SK-N-SH treated with all-trans-retinoic acid at 6 μM for 48 hours (cell line): Measurements from ENCODE around the gene LRRC9.

Experiments used
- ATAC-seq: fragments of 200-7000 bp; cut with Tn5 transposase; 3 replicates; pipeline ENCODE4 v1.9.1; 2020; ENCODE audit warnings: mild to moderate bottlenecking, moderate library complexity
- ARNTL ChIP-seq: fragments of 450-650 bp; formaldehyde crosslinking; IDR thresholded peaks from 2 replicates; pipeline ENCODE4 v1.5.0; 2020; ENCODE audit warnings: low read depth, mild to moderate bottlenecking, moderate library complexity, borderline replicate concordance
- BACH2 ChIP-seq: fragments of 250-450 bp; sonication (Bioruptor Pico); IDR thresholded peaks from 2 replicates; pipeline ENCODE4 v1.9.0; 2021; ENCODE audit warnings: mild to moderate bottlenecking, borderline replicate concordance
- CREB5 ChIP-seq: fragments of 250-450 bp; sonication (Bioruptor Pico); IDR thresholded peaks from 2 replicates; pipeline ENCODE4 v1.5.1; 2020; ENCODE audit warnings: low read depth, mild to moderate bottlenecking, moderate library complexity
- CSDC2 ChIP-seq: fragments of 250-450 bp; sonication (Bioruptor Pico); IDR thresholded peaks from 2 replicates; pipeline ENCODE4 v1.5.0; 2020; ENCODE audit warnings: mild to moderate bottlenecking, moderate library complexity
- ESRRG ChIP-seq: fragments of 250-450 bp; sonication (Bioruptor Pico); IDR thresholded peaks from 2 replicates; pipeline ENCODE4 v1.6.1; 2021; ENCODE audit warnings: mild to moderate bottlenecking
- GLIS3 ChIP-seq: fragments of 250-450 bp; sonication (Bioruptor Pico); IDR thresholded peaks from 2 replicates; pipeline ENCODE4 v1.5.0; 2020; ENCODE audit warnings: mild to moderate bottlenecking, moderate library complexity
- ISL1 ChIP-seq: fragments of 250-450 bp; sonication (Bioruptor Pico); IDR thresholded peaks from 2 replicates; pipeline ENCODE4 v2.1.2; 2022; ENCODE audit warnings: mild to moderate bottlenecking, moderate library complexity
- OSR1 ChIP-seq: fragments of 250-450 bp; sonication (Bioruptor Pico); IDR thresholded peaks from 2 replicates; pipeline ENCODE4 v1.8.0; 2022; ENCODE audit warnings: moderate library complexity, mild to moderate bottlenecking, inconsistent platforms
- PATZ1 ChIP-seq: fragments of 250-450 bp; sonication (Bioruptor Pico); IDR thresholded peaks from 2 replicates; pipeline ENCODE4 v1.8.0; 2020; ENCODE audit warnings: mild to moderate bottlenecking, moderate library complexity, borderline replicate concordance
- POU6F1 ChIP-seq: fragments of 250-450 bp; sonication (Bioruptor Pico); IDR thresholded peaks from 2 replicates; pipeline ENCODE4 v1.8.0; 2021; ENCODE audit warnings: low read depth, mild to moderate bottlenecking, moderate library complexity, borderline replicate concordance
- PPARA ChIP-seq: fragments of 250-450 bp; sonication (Bioruptor Pico); IDR thresholded peaks from 2 replicates; pipeline ENCODE4 v1.5.0; 2020; ENCODE audit warnings: mild to moderate bottlenecking, borderline replicate concordance
- RARB ChIP-seq: fragments of 250-450 bp; sonication (Bioruptor Pico); IDR thresholded peaks from 2 replicates; pipeline ENCODE4 v1.8.0; 2021; ENCODE audit warnings: mild to moderate bottlenecking, moderate library complexity
- SNAI2 ChIP-seq: fragments of 250-450 bp; sonication (Bioruptor Pico); IDR thresholded peaks from 2 replicates; pipeline ENCODE4 v1.5.0; 2020; ENCODE audit warnings: mild to moderate bottlenecking, moderate library complexity
- TCF4 ChIP-seq: fragments of 250-450 bp; sonication (Bioruptor Pico); IDR thresholded peaks from 2 replicates; pipeline ENCODE4 v1.8.0; 2021; ENCODE audit warnings: mild to moderate bottlenecking, moderate library complexity, borderline replicate concordance
- TOX ChIP-seq: fragments of 250-450 bp; sonication (Bioruptor Pico); IDR thresholded peaks from 2 replicates; pipeline ENCODE4 v1.8.0; 2021; ENCODE audit warnings: mild to moderate bottlenecking, moderate library complexity, borderline replicate concordance
- TSHZ2 ChIP-seq: fragments of 250-450 bp; sonication (Bioruptor Pico); IDR thresholded peaks from 2 replicates; pipeline ENCODE4 v1.5.0; 2020; ENCODE audit warnings: mild to moderate bottlenecking, moderate library complexity
- ZC3H10 ChIP-seq: fragments of 250-450 bp; sonication (Bioruptor Pico); IDR thresholded peaks from 2 replicates; pipeline ENCODE4 v1.5.1; 2021; ENCODE audit warnings: mild to moderate bottlenecking, moderate library complexity
- ZFP3 ChIP-seq: fragments of 250-450 bp; sonication (Bioruptor Pico); IDR thresholded peaks from 2 replicates; pipeline ENCODE4 v1.5.0; 2020; ENCODE audit warnings: mild to moderate bottlenecking, moderate library complexity
- ZFP30 ChIP-seq: fragments of 450-650 bp; formaldehyde crosslinking; IDR thresholded peaks from 2 replicates; pipeline ENCODE4 v1.5.0; 2022; ENCODE audit warnings: mild to moderate bottlenecking, moderate library complexity
- ZNF565 ChIP-seq: fragments of 450-650 bp; formaldehyde crosslinking; conservative IDR thresholded peaks from 2 replicates; pipeline ENCODE4 v1.5.0; 2020; ENCODE audit warnings: low read depth, mild to moderate bottlenecking, moderate library complexity
- ZNF70 ChIP-seq: fragments of 450-650 bp; formaldehyde crosslinking; IDR thresholded peaks from 2 replicates; pipeline ENCODE4 v1.5.0; 2020; ENCODE audit warnings: mild to moderate bottlenecking, moderate library complexity
- ZNF8 ChIP-seq: fragments of 450-650 bp; formaldehyde crosslinking; IDR thresholded peaks from 2 replicates; pipeline ENCODE4 v1.5.0; 2020; ENCODE audit warnings: mild to moderate bottlenecking, moderate library complexity

The LRRC9 gene

GRCh38 chr14:59983048-59983447 lies 63.1 kb downstream of the LRRC9 start:
- ATAC-seq, result no peak
- TF ChIP-seq PPARA (CRISPR knock-in tag) (no peak), TOX (CRISPR knock-in tag) (no peak), BACH2 (no peak), GLIS3 (CRISPR knock-in tag) (no peak), ZNF70 (CRISPR knock-in tag) (no peak), TSHZ2 (no peak), ESRRG (no peak)
- TF ChIP-seq, all 23 proteins: peak for 0

- TF ChIP-seq ZC3H10 (no peak), ZFP3 (CRISPR knock-in tag) (no peak), ARNTL (CRISPR knock-in tag) (no peak), ZNF565 (no peak), CSDC2 (CRISPR knock-in tag) (no peak), RARB (CRISPR knock-in tag) (no peak), ISL1 (CRISPR knock-in tag) (no peak), TSHZ2 (no peak), GLIS3 (CRISPR knock-in tag) (no peak), PPARA (CRISPR knock-in tag) (no peak), BACH2 (no peak), SNAI2 (no peak), ZNF70 (CRISPR knock-in tag) (no peak), POU6F1 (CRISPR knock-in tag) (no peak), CREB5 (CRISPR knock-in tag) (no peak), TCF4 (no peak), ZFP30 (CRISPR knock-in tag) (no peak)
- TF ChIP-seq, all 23 proteins: peak for 0
- no peak for ATAC-seq
Observed at GRCh38 chr14:59986556-59987059, 66.7 kb downstream of the LRRC9 start.

GRCh38 chr14:59997449-59997848 lies 77.5 kb downstream of the LRRC9 start:
- no peak for ATAC-seq
- TF ChIP-seq ZFP30 (CRISPR knock-in tag) (no peak), ZFP3 (CRISPR knock-in tag) (no peak), ARNTL (CRISPR knock-in tag) (no peak), CSDC2 (CRISPR knock-in tag) (no peak), PATZ1 (CRISPR knock-in tag) (no peak), ZNF8 (CRISPR knock-in tag) (no peak), GLIS3 (CRISPR knock-in tag) (no peak), OSR1 (CRISPR knock-in tag) (no peak), ZNF70 (CRISPR knock-in tag) (no peak), RARB (CRISPR knock-in tag) (no peak)
